ENCODE data around the gene RSU1. TPM values are rescaled to one million over a fixed set of nuclear protein-coding genes. Genes with fewer than 3 reads are reported as not detected.

RSU1 gene
- total RNA-seq, 1 experiment from 2014 or later = 44.5 TPM

DNA sequence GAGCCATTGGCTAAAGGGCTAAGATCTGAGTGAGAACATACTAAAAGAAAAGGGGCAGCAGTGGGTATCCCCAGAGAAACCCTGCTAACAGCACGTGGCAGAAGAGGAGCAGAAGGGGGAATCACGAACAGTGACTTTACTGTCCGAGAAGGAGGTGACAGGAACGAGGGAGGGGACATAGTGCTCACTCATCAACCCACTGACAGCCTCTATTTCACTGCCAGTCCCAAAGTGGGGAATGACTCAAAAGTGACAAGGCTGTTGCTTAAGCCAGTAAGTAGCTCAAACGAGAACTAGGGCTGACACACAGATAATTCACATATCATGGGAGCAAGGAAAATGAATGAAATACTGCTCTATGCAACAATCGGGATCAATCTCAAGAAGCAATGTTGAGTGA, 92.7 kb downstream of the RSU1 start:
- no peaks in the 10 kb centered on the region; the same call in 1 of the 2 replicates for H3K9me2 ChIP-seq (ENCODE audit: insufficient read depth)
- no peaks in the 10 kb centered on the region for H3K79me2 ChIP-seq (ENCODE audit: low read depth)
- ChIA-PET POLR2A (ENCODE audit: unreplicated experiment) (no interaction called here), CTCF (no interaction called here)
- H3K27ac ChIP-seq = no peak overlapping the region
- no peaks in the 10 kb centered on the region for H3K4me1 ChIP-seq (replicated peaks; ENCODE audit: insufficient read depth)
- H4K20me1 ChIP-seq (ENCODE audit: insufficient read depth) = no peaks in the 10 kb centered on the region
- TF ChIP-seq EZH2 (IDR thresholded peaks at IDR 0.05; ENCODE audit: low read depth) = no peak
- TF ChIP-seq CTCF (conservative IDR thresholded peaks at IDR 0.05) = no peak
- no peak overlapping the region for H3K4me3 ChIP-seq
- no peak overlapping the region for H2AFZ ChIP-seq
- no peak overlapping the region for H3K4me2 ChIP-seq
- no peaks in the 10 kb centered on the region for H3K36me3 ChIP-seq (ENCODE audit: low read depth)
- H3F3A ChIP-seq (ENCODE audit: insufficient read depth, low read depth) = no peaks in the 10 kb centered on the region
- BruUV-seq (replicated peaks) = no TSS peak
- no peak for DNase-seq
- intact Hi-C loops (cut with micrococcal nuclease; ENCODE audit: unreplicated experiment) = no loop called here
- no peaks in the 10 kb centered on the region for H3K9me3 ChIP-seq (ENCODE audit: insufficient read depth, low read depth)
- no peaks in the 10 kb centered on the region for H3K27me3 ChIP-seq (ENCODE audit: insufficient read depth, low read depth)

DNA sequence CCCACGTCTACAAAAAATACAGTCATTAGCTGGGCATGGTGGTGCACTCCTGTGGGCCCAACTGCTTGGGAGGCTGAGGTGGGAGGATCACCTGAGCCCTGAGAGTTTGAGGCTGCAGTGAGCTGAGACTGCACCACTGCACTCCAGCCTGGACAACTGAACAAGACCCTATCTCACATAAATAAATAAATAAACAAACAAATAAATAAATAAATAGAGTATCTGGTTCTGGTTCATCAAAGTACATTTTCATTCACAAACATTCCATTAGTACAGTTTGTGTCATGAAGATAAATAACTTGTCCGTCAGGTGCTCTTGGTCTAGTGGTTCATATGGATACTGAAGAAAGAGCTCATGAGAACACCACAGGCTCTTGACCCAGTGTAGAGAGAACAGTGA, 96.4 kb downstream of the RSU1 start:
- no peaks in the 10 kb centered on the region; the same call in 1 of the 2 replicates for H3K9me2 ChIP-seq (ENCODE audit: insufficient read depth)
- H3K36me3 ChIP-seq (ENCODE audit: low read depth) = no peaks in the 10 kb centered on the region
- TF ChIP-seq CTCF (conservative IDR thresholded peaks at IDR 0.05) (no peak), EZH2 (IDR thresholded peaks at IDR 0.05; ENCODE audit: low read depth) (no peak)
- BruUV-seq (replicated peaks) = no TSS peak
- no peaks in the 10 kb centered on the region for H3K4me1 ChIP-seq (replicated peaks; ENCODE audit: insufficient read depth)
- no peaks in the 10 kb centered on the region for H3K27me3 ChIP-seq (ENCODE audit: insufficient read depth, low read depth)
- ChIA-PET CTCF (no interaction called here), POLR2A (ENCODE audit: unreplicated experiment) (interaction anchor here (0.5 kb wide), 1 partner anchor 586 kb away, joined by 8 read pairs; no protein-coding TSS in a partner anchor)
- DNase-seq = no peak
- no peak overlapping the region for H3K27ac ChIP-seq
- no peaks in the 10 kb centered on the region for H3F3A ChIP-seq (ENCODE audit: insufficient read depth, low read depth)
- no peak overlapping the region for H3K4me3 ChIP-seq
- no peak overlapping the region for H2AFZ ChIP-seq
- H3K9me3 ChIP-seq (ENCODE audit: insufficient read depth, low read depth) = no peaks in the 10 kb centered on the region
- intact Hi-C loops (cut with micrococcal nuclease; ENCODE audit: unreplicated experiment) = no loop called here
- H4K20me1 ChIP-seq (ENCODE audit: insufficient read depth) = no peaks in the 10 kb centered on the region
- no peaks in the 10 kb centered on the region for H3K79me2 ChIP-seq (ENCODE audit: low read depth)
- no peak overlapping the region for H3K4me2 ChIP-seq

DNA sequence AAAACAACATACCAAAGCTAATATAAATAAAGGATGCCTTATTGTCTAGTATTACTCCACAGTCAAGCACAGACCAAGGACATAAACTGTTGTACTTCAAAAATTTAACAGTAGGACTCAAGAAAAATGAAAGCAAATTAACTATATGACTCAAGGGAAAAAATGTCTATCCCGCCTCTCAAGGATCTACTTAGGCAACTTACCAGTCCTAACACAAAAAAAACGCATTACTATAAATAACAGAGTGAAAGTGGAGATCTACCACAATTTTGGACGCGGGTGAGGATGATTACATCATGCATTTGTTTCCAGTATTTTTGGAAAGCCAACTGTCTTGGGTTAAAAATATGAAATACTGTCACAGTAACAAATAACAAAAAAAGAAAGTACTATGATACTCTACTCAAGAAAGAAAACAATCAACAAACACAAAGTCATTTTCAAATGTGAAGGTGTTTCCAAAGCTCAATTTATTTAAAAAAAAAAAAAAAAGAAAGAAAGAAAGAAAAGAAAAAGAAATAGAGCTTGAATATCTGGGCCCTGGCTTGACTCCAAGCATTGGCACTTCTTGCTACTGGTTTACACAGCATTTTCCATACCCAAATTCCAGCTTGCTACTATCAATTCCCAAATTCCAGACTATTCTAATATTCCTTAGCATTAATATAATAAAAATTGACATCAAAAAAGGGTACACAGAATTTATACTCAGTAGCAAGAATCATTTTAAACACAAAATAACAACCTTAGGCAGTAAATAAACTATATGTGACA, 99.4 kb downstream of the RSU1 start:
- Histone ChIP-seq H3K9me2 (ENCODE audit: insufficient read depth) (no peaks in the 10 kb centered on the region; the same call in 1 of the 2 replicates), H2AFZ (no peak overlapping the region), H3K4me3 (no peak overlapping the region), H3K9me3 (ENCODE audit: insufficient read depth, low read depth) (no peaks in the 10 kb centered on the region; the same call in 1 of the 2 replicates), H3K4me2 (no peak overlapping the region), H3K36me3 (ENCODE audit: low read depth) (no peaks in the 10 kb centered on the region; the same call in 1 of the 2 replicates), H3K4me1 (replicated peaks; ENCODE audit: insufficient read depth) (no peaks in the 10 kb centered on the region), H3F3A (ENCODE audit: insufficient read depth, low read depth) (no peaks in the 10 kb centered on the region), H3K27me3 (ENCODE audit: insufficient read depth, low read depth) (no peaks in the 10 kb centered on the region), H3K79me2 (ENCODE audit: low read depth) (no peaks in the 10 kb centered on the region), H3K27ac (no peak overlapping the region), H4K20me1 (ENCODE audit: insufficient read depth) (no peaks in the 10 kb centered on the region)
- BruUV-seq (replicated peaks) = no TSS peak
- TF ChIP-seq EZH2 (IDR thresholded peaks at IDR 0.05; ENCODE audit: low read depth) (no peak), CTCF (conservative IDR thresholded peaks at IDR 0.05) (no peak)
- DNase-seq = no peak
- ChIA-PET CTCF (no interaction called here), POLR2A (ENCODE audit: unreplicated experiment) (no interaction called here)
- intact Hi-C loops (cut with micrococcal nuclease; ENCODE audit: unreplicated experiment) = no loop called here

All from PC-9 (cell line).